Measurements from ENCODE around the gene MTCL1. TPM values are rescaled to one million over a fixed set of nuclear protein-coding genes. Genes with fewer than 3 reads are reported as not detected.

The MTCL1 gene
- 34.1 TPM for polyA plus RNA-seq (2013, experiment 1 of 2)
- 35.6 TPM for polyA plus RNA-seq (2013, experiment 2 of 2)

DNA sequence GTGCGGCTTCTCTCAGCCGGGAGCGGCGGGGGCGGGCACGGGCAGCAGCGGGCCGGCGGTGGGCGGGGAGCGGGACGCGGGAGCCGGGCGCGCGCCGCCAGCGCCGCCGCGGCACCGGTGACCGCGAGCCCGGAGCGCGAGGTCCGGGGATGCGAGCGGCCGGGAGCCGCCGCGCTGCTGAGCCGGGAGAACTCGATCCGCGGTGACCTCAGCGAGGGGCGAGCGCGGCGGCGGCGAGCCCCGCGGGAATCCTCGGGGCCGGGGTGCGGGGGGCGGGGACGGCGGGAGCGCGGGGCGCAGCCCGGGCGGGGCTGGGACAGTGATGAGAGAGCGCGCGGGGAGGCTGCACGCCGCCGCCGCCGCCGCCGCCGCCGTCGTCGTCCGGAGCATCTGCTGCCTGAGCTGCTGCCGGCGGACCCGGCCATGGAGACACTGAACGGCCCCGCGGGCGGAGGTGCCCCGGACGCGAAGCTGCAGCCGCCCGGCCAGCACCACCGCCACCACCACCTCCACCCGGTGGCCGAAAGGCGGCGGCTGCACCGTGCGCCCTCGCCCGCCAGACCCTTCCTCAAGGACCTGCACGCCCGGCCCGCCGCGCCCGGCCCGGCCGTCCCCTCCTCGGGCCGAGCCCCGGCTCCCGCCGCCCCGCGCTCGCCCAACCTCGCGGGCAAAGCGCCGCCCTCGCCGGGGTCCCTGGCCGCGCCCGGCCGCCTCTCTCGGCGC is at the start of gene MTCL1:
MTCL1 (plus strand) TSS at position 319 of the 723 bp plus-strand sequence; CDS start at position 424, 105 bp downstream.
- Histone ChIP-seq H3K4me2 (ENCODE audit: low read length) (peak within 1 kb of the TSS; percentile 96), H3K56ac (ENCODE audit: low read length) (peak within 1 kb of the TSS; percentile 93), H3K4me1 (ENCODE audit: control insufficient read depth, low read depth, low read length) (peaks cover 3% of the 10 kb centered on the region), H3K27ac (ENCODE audit: low read depth, low read length) (peak within 1 kb of the TSS; percentile 26), H3K27me3 (ENCODE audit: insufficient read depth, low read length, poor library complexity) (no peaks in the 10 kb centered on the region), H3K18ac (ENCODE audit: low read length) (peak within 1 kb of the TSS; percentile 86), H3K9ac (ENCODE audit: low read length) (peak within 1 kb of the TSS; percentile 81), H2BK5ac (ENCODE audit: low read length) (no peak within 1 kb of the TSS), H3K36me3 (ENCODE audit: control insufficient read depth, insufficient read depth, low read length) (no peaks in the 10 kb centered on the region), H3K79me2 (ENCODE audit: control insufficient read depth, insufficient read depth, low read length) (peaks cover 33% of the 10 kb centered on the region), H2BK120ac (ENCODE audit: low read depth, low read length) (peak within 1 kb of the TSS; percentile 33), H4K8ac (ENCODE audit: low read depth, low read length) (no peak within 1 kb of the TSS), H3K4me3 (ENCODE audit: low read length) (peak within 1 kb of the TSS; percentile 70), H3K4ac (ENCODE audit: low read depth, low read length) (peak within 1 kb of the TSS; percentile 73), H4K5ac (ENCODE audit: low read length) (no peak within 1 kb of the TSS), H3K79me1 (ENCODE audit: low read length) (peaks cover 4% of the 10 kb centered on the region), H2BK15ac (replicated peaks; ENCODE audit: low read depth) (no peak within 1 kb of the TSS), H3K23ac (ENCODE audit: low read length) (no peak within 1 kb of the TSS), H2AK5ac (ENCODE audit: low read length) (no peak within 1 kb of the TSS)
- peak; percentile 51 for DNase-seq
- no CpG with 5 or more reads among the region's 123 CpGs for WGBS (ENCODE audit: extremely low coverage, insufficient coverage, low lambda C conversion rate)

DNA sequence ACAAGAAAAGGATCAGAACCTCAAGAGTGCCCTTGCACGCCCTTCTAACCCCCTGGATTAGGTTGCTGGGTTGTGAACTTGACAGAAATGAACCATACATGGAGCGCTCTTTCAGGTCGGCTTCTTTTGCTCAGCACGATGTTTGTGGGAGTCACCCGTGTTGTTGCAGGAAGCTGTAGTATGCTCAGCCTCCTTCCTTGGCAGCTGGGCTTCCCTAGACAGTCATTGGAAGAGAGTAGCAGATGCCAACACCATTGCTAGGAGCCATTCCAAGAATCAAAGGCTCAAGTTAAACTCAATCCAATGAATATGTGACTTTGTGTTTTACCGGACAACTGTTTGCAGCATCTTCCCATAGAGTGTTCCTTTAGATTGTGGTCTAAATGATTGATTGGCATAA is 49.1 kb upstream of the MTCL1 start:
- Histone ChIP-seq H3K4me3 (ENCODE audit: low read length) (no peak overlapping the region), H3K27ac (ENCODE audit: low read depth, low read length) (no peak overlapping the region), H3K79me2 (ENCODE audit: control insufficient read depth, insufficient read depth, low read length) (no peaks in the 10 kb centered on the region), H3K18ac (ENCODE audit: low read length) (no peak overlapping the region), H3K9ac (ENCODE audit: low read length) (no peak overlapping the region), H2BK15ac (replicated peaks; ENCODE audit: low read depth) (no peak overlapping the region), H4K8ac (ENCODE audit: low read depth, low read length) (no peak overlapping the region), H4K5ac (ENCODE audit: low read length) (no peak overlapping the region), H2AK5ac (ENCODE audit: low read length) (no peak overlapping the region), H3K4me2 (ENCODE audit: low read length) (no peak overlapping the region), H3K27me3 (ENCODE audit: insufficient read depth, low read length, poor library complexity) (no peaks in the 10 kb centered on the region), H3K56ac (ENCODE audit: low read length) (peak overlapping the region; percentile 22), H2BK5ac (ENCODE audit: low read length) (no peak overlapping the region), H3K4ac (ENCODE audit: low read depth, low read length) (no peak overlapping the region), H3K4me1 (ENCODE audit: control insufficient read depth, low read depth, low read length) (no peaks in the 10 kb centered on the region), H2BK120ac (ENCODE audit: low read depth, low read length) (no peak overlapping the region), H3K23ac (ENCODE audit: low read length) (no peak overlapping the region), H3K79me1 (ENCODE audit: low read length) (no peaks in the 10 kb centered on the region), H3K36me3 (ENCODE audit: control insufficient read depth, insufficient read depth, low read length) (no peaks in the 10 kb centered on the region)
- DNase-seq: no peak
- no CpG with 5 or more reads among the region's 6 CpGs for WGBS (ENCODE audit: extremely low coverage, insufficient coverage, low lambda C conversion rate)

GRCh38 chr18:8657050-8657820 is 48.1 kb upstream of the MTCL1 start:
- no peaks in the 10 kb centered on the region for H3K79me1 ChIP-seq (ENCODE audit: low read length)
- H3K36me3 ChIP-seq (ENCODE audit: control insufficient read depth, insufficient read depth, low read length): no peaks in the 10 kb centered on the region
- H3K4ac ChIP-seq (ENCODE audit: low read depth, low read length): no peak overlapping the region
- H3K9ac ChIP-seq (ENCODE audit: low read length): no peak overlapping the region
- WGBS (ENCODE audit: extremely low coverage, insufficient coverage, low lambda C conversion rate): no CpG with 5 or more reads among the region's 14 CpGs
- H4K8ac ChIP-seq (ENCODE audit: low read depth, low read length): no peak overlapping the region
- H3K4me3 ChIP-seq (ENCODE audit: low read length): no peak overlapping the region
- H2BK120ac ChIP-seq (ENCODE audit: low read depth, low read length): no peak overlapping the region
- H3K23ac ChIP-seq (ENCODE audit: low read length): no peak overlapping the region
- H3K27me3 ChIP-seq (ENCODE audit: insufficient read depth, low read length, poor library complexity): no peaks in the 10 kb centered on the region
- peaks cover 3% of the 10 kb centered on the region for H3K4me1 ChIP-seq (ENCODE audit: control insufficient read depth, low read depth, low read length)
- H3K18ac ChIP-seq (ENCODE audit: low read length): no peak overlapping the region
- H4K5ac ChIP-seq (ENCODE audit: low read length): no peak overlapping the region
- no peak overlapping the region for H2AK5ac ChIP-seq (ENCODE audit: low read length)
- no peaks in the 10 kb centered on the region for H3K79me2 ChIP-seq (ENCODE audit: control insufficient read depth, insufficient read depth, low read length)
- H2BK15ac ChIP-seq (replicated peaks; ENCODE audit: low read depth): no peak overlapping the region
- no peak overlapping the region for H3K56ac ChIP-seq (ENCODE audit: low read length)
- no peak overlapping the region for H3K4me2 ChIP-seq (ENCODE audit: low read length)
- H2BK5ac ChIP-seq (ENCODE audit: low read length): no peak overlapping the region
- no peak for DNase-seq
- H3K27ac ChIP-seq (ENCODE audit: low read depth, low read length): no peak overlapping the region

GRCh38 chr18:8657873-8658470 is 47.4 kb upstream of the MTCL1 start:
- no CpG with 5 or more reads among the region's 14 CpGs for WGBS (ENCODE audit: extremely low coverage, insufficient coverage, low lambda C conversion rate)
- H3K27me3 ChIP-seq (ENCODE audit: insufficient read depth, low read length, poor library complexity): no peaks in the 10 kb centered on the region
- H4K8ac ChIP-seq (ENCODE audit: low read depth, low read length): no peak overlapping the region
- DNase-seq: peak; percentile 71
- H3K4me1 ChIP-seq (ENCODE audit: control insufficient read depth, low read depth, low read length): peaks cover 5% of the 10 kb centered on the region
- H3K23ac ChIP-seq (ENCODE audit: low read length): no peak overlapping the region
- no peak overlapping the region for H3K4me2 ChIP-seq (ENCODE audit: low read length)
- no peak overlapping the region for H3K56ac ChIP-seq (ENCODE audit: low read length)
- H2BK15ac ChIP-seq (replicated peaks; ENCODE audit: low read depth): no peak overlapping the region
- H2AK5ac ChIP-seq (ENCODE audit: low read length): no peak overlapping the region
- H4K5ac ChIP-seq (ENCODE audit: low read length): no peak overlapping the region
- H3K9ac ChIP-seq (ENCODE audit: low read length): no peak overlapping the region
- H3K36me3 ChIP-seq (ENCODE audit: control insufficient read depth, insufficient read depth, low read length): no peaks in the 10 kb centered on the region
- no peak overlapping the region for H3K4me3 ChIP-seq (ENCODE audit: low read length)
- H3K27ac ChIP-seq (ENCODE audit: low read depth, low read length): no peak overlapping the region
- no peak overlapping the region for H2BK5ac ChIP-seq (ENCODE audit: low read length)
- no peak overlapping the region for H2BK120ac ChIP-seq (ENCODE audit: low read depth, low read length)
- no peak overlapping the region for H3K4ac ChIP-seq (ENCODE audit: low read depth, low read length)
- H3K18ac ChIP-seq (ENCODE audit: low read length): no peak overlapping the region
- H3K79me1 ChIP-seq (ENCODE audit: low read length): no peaks in the 10 kb centered on the region
- no peaks in the 10 kb centered on the region for H3K79me2 ChIP-seq (ENCODE audit: control insufficient read depth, insufficient read depth, low read length)

DNA sequence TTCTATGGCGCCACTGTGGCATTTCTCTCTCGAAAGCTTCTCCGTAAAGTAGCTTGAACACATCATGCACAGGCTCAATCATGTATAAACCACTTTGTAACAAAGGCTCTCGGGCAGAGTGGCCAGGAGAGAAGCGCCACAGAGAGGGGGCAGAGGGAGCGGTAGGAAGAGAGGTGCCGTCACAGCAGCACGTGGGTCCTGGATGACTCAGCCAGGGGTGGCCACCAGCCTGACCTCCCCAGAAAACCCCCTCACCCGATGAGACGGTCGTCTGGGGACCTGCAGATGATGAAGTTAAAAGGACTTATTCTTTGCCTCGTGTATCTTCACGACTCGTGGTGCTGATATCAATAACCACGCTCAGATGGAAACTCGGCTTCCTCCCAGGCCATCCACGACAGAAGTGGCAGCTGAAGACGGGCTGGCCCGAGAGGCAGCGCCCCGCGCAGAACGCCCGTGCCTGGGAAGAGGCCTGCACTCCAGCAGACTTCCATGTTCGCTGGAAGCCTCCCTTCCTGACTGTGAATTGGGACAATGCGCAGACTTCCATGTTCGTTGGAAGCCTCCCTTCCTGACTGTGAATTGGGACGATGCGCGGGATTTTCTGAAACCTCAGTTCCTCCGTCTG is 46.4 kb upstream of the MTCL1 start:
- Histone ChIP-seq H3K79me2 (ENCODE audit: control insufficient read depth, insufficient read depth, low read length) (no peaks in the 10 kb centered on the region), H3K4me1 (ENCODE audit: control insufficient read depth, low read depth, low read length) (peaks cover 8% of the 10 kb centered on the region)

More for the DNA sequence above, 46.4 kb upstream of the MTCL1 start:
- H3K18ac ChIP-seq (ENCODE audit: low read length): no peak overlapping the region
- no peak for DNase-seq
- no peak overlapping the region for H3K4me3 ChIP-seq (ENCODE audit: low read length)
- H2BK5ac ChIP-seq (ENCODE audit: low read length): no peak overlapping the region
- no peak overlapping the region for H2AK5ac ChIP-seq (ENCODE audit: low read length)
- no peak overlapping the region for H3K4ac ChIP-seq (ENCODE audit: low read depth, low read length)
- H3K27ac ChIP-seq (ENCODE audit: low read depth, low read length): no peak overlapping the region
- no CpG with 5 or more reads among the region's 31 CpGs for WGBS (ENCODE audit: extremely low coverage, insufficient coverage, low lambda C conversion rate)
- no peak overlapping the region for H2BK120ac ChIP-seq (ENCODE audit: low read depth, low read length)
- no peaks in the 10 kb centered on the region for H3K36me3 ChIP-seq (ENCODE audit: control insufficient read depth, insufficient read depth, low read length)
- no peak overlapping the region for H2BK15ac ChIP-seq (replicated peaks; ENCODE audit: low read depth)
- H3K79me1 ChIP-seq (ENCODE audit: low read length): no peaks in the 10 kb centered on the region
- no peak overlapping the region for H3K23ac ChIP-seq (ENCODE audit: low read length)
- no peaks in the 10 kb centered on the region for H3K27me3 ChIP-seq (ENCODE audit: insufficient read depth, low read length, poor library complexity)
- no peak overlapping the region for H3K56ac ChIP-seq (ENCODE audit: low read length)
- H3K4me2 ChIP-seq (ENCODE audit: low read length): no peak overlapping the region
- H4K8ac ChIP-seq (ENCODE audit: low read depth, low read length): no peak overlapping the region
- H4K5ac ChIP-seq (ENCODE audit: low read length): no peak overlapping the region
- no peak overlapping the region for H3K9ac ChIP-seq (ENCODE audit: low read length)

All from mesendoderm (in vitro differentiated cells).